HG03432 (cell line): ENCODE results near the gene PCED1A.
"Not testable (repeated sequence)": the region's sequence is repeated elsewhere in the genome, so short reads cannot be mapped to it uniquely, and the experiment has no call there.

Source experiments
- ATAC-seq: cut with Tn5 transposase; IDR thresholded peaks from one replicate; pipeline ENCODE4 v1.9.1; 2021; ENCODE audit warnings: mild to moderate bottlenecking, moderate library complexity; ENCODE audit not compliant: unreplicated experiment

PCED1A gene

DNA sequence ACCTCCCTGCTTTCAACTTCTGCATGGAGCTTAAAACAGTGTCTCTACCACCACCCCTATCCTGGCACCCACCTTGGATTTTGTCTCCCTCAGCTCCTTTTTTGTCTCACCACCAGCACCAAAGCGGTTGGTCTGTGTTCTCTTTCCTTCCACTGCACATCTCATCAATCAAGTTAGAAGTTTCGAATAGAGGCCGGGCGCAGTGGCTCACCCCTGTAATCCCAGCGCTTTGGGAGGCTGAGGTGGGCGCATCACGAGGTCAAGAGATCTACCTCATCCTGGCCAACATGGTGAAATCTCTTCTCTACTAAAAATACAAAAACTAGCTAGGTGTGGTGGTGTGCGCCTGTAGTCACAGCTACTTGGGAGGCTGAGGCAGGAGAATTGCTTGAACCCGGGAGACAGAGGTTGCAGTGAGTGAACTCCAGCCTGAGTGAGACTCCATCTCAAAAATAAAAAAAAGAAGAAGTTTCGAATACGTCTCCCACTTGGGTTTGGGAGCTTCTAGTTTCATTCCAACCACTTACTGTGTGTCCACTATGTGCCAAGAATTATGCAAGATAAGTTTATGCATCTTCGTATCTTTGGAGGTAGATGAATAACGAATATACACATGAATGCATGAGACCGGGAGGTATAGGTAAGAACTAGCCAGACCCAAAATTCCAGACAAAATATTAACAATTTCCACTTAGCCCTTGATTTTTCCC, 5.9 kb downstream of the PCED1A start:
- ATAC-seq, result no peak

DNA sequence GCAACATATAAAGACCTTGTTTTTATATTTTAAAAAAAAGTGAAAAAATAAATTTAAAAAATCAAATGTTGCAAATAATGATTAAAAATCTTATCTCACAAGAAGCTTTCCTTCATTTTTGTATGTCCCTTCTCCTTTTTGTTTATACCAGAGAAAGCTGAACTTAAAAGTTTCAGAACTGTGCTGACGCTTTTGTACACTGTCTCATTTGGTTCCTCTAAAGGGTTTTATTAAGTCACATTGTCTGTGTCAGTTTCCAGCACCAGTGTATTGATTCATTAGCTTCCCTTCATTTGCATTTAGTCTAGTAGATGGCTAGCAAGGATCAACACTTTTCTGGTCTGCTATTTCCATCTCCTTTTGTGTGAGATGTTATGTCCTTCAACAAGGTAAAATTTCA, 6.7 kb downstream of the PCED1A start:
- ATAC-seq, result no peak

DNA sequence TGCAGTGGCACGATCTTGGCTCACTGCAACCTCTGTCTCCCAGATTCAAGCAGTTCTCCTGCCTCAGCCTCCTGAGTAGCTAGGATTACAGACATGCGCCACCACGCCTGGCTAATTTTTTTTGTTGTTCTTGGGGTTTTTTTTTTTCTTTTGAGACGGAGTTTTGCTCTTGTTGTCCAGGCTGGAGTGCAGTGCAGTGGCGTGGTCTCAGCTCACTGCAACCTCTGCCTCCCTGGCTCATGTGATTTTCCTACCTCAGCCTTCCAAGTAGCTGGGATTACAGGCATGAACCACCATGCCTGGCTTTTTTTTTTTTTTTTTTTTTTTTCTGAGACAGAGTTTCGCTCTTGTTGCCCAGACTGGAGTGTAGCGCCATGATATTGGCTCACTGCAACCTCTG, 9.2 kb downstream of the PCED1A start:
- not testable (repeated sequence) for ATAC-seq

DNA sequence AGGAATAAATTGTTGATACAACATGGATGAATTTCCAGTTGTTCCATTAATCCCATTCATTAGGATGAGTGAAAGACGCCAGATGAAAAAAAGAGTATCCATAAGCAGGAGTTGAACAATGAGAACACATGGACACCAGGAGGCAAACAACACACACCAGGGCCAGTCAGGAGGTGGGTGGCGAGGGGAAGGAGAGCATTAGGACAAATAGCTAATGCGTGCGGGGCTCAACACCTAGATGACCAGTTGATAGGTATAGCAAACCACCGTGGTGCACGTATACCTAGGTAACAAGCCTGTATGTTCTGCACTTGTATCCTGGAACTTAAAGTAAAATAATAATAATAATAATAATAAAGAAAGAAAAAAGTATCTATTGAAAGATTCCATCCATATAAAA, 11.1 kb downstream of the PCED1A start:
- ATAC-seq, result no peak

DNA sequence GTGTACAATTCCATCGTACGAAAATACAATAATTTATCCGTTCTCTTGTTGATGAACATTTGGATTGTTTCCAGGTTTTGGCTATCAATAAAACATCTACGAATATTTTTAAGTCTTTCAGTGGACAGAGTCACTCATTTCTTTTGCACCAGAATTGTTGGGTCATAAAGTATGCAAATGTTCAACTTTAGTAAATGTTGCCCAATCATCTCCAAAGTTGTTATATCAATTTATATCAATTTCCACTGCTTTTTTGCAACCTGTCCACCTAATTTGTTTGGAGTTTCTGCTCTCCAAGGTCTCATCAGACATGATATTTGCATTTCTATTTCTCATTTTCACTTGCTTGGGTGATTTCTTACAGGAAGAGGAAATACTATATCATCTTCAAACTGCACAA, 13.8 kb downstream of the PCED1A start:
- no peak for ATAC-seq

DNA sequence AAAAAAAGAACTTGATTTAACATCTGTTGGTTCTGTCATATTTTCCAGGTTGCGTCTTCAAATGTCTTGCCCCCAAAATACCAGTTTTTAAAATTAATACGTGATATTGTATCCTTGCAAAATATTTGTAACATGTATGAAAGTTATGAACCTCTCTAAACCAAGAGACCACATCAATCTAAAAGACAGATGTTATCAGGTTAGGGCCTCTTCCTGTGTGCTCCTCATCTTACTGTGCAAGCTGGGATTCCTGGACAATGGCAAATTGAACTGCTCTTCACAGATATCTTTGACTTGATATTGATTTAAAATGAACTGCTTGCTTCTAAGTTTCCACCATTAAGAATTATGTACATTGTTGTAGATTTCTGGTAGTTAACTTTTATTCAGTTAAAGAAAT, 14.7 kb downstream of the PCED1A start:
- ATAC-seq, result no peak

DNA sequence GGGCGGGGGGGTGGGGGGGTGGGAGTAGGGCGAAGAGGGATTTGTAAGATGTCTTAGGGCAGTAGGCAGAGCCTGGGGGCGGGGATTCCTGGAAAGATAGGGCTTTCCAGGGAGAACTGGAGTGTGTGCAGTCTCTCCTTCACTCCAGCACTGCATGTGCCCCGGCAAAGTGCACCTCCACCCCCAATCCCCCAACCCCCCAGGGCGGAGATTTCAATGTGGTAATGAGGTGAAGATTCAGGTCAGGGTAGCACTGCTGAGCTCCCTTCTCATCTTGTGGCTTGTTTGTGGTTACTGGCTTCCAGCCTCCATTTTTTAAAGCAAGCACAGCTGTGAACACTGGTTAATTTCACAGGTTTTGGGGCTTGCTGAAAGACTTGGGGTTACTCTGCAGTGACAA, 18.4 kb downstream of the PCED1A start:
- ATAC-seq, result no peak

DNA sequence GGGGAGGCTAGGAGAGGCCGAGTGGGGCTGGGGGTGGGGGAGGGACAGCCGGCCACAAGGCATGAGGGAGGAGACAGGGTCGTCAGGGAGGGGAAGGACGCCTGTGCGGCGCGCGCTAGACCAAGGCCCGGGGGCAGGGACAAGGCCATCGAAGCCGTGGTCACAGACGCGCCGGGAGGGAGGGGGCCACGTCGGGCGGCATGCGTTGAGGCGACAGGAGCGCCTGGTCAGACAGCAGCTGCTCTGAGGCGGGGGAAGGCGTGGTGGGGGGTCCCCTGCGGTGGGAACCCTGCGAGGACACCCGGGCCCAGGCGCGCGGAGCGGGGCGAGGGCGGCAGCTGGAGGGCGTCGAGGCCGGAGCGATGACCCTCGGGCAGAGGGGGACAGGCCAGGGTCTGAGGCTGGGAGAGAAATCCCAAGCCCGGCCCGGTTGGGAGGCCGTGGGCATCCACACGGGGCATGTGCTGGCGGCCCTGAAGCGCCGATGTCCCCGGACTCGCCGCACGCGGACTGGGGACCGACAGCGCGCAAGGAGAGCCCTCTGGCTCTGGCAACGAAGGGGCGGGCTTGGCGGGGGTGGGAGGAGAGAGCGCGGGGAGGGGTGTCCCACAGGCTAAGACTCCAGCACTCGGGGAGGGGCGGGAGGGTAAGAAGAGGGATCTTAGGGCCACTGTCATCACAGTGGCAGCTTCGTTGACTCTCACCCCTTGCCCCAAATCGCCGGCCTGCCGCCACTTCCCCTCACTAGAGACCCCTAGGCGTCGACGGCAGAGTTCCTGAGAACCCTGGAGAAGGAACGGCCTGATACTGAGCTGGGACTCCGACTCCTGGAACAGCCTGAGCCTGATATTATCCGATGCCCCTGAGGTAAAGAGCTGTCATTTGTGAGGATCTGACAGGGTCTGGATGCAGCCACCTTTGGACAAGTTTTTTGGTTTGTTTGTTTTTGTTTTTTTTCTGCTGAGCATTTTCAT, 19.3 kb downstream of the PCED1A start:
- ATAC-seq, result no peak

DNA sequence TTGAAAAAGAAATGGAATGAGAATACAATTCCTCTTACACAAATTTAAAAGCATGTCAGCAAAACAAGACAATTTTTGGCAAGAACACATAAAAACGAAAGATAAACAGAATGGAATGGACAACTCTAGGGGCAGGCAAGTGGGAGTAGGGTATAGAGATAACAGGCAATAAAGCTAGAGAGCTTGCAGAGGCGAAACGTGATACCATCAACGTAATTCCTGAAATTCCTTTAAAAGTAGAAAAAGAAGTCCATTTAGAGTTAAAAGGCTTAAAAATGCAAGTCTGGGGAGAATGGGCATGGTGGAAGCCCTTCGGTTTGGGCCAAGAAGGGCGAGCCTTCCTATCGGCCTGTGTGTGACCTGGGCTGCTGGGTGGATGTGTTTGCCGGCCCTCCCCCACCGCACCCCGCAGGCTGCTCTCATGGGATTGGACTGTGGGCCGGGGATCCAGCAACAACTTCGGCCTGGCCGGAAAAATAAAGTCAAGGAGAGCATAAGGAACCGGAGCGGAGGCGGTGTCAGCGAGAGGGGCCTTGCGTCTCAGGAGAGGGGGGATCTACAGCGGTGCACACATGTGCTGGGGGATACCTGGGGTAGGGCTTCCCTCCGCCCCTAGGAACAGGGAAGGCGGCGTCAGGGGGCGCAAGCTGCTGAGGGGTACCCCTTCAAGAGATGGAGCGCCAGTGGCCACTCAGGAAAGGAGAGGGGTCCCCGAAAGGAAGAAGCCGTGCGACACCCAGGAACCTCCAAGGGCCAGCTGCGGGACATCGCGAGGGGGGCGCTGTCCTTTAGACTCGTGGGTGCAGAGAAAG, 20.2 kb downstream of the PCED1A start:
- no peak for ATAC-seq

DNA sequence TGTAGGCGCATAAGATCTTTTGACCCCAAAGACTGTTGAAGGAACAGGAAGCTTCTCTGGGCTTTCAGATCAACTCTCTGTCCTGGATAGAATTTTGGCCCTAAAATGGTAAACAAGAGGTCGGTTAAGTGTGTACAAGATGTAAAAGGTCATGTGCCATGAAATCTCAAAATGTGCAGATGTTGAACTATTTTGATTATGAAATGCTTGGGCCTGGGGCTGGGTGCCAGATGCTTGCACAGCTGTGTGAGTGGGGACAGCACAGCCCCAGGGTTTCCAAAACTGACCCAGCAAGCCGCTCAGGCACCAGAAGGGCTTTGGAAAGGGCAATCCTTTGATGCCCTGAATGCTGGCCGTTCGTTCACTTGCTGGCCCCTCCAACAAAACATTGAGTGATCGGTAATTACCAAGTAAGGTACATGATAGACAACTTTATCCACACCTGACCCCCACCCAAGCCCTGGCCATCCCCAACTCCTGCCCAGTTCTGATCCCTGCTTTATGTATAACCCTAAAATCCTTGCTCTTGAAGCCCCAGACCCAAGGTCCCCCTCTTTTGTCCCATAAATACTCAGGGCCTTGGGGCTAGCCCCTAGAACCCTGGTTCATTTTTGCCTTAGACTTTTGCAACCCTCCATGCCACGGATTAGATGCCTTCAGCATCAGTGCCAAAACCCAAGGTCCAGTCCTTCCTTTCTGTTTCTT, 22.4 kb downstream of the PCED1A start:
- no peak for ATAC-seq

DNA sequence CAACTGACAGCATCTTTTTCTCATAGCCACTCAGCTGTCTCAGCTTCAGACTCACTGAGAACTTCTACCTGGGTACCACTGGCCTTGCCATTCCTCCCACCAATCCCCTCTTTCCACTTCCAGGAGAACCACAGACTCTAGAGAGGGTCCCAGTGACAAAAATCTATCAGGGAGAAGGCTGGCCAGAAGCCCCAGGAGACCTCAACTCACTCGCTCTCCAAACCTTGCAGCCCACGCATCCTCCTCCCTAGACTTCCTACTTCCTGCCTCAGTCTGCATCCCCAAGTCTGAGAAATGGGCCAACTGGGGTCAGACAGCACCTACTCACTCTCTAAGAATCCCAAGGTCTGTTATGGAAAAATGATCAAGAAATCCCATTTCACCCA, 23.1 kb downstream of the PCED1A start:
- no peak for ATAC-seq

DNA sequence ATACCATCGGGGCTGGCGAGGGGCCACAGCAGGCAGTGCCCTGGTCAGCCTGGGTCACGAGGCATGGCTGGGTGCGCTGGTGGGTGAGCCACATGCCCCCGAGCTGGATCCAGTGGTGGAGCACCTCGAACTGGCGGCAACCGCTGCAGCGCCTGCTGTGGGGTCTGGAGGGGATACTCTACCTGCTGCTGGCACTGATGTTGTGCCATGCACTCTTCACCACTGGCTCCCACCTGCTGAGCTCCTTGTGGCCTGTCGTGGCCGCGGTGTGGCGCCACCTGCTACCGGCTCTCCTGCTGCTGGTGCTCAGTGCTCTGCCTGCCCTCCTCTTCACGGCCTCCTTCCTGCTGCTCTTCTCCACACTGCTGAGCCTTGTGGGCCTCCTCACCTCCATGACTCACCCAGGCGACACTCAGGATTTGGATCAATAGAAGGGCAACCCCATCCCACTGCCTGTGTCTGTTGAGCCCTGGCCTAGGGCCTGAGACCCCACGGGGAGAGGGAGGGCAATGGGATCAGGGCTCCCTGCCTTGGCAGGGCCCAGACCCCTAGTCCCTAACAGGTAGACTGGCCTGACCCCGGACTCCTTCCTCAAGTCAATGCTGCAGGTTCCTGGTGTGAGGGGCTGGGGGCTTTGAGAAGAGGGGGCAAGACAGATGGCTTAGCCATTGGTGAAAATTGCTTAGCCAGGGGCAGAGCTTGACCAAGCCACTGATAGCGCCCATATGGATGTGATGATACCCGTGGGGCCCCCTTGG, 23.7 kb downstream of the PCED1A start:
- no peak for ATAC-seq

DNA sequence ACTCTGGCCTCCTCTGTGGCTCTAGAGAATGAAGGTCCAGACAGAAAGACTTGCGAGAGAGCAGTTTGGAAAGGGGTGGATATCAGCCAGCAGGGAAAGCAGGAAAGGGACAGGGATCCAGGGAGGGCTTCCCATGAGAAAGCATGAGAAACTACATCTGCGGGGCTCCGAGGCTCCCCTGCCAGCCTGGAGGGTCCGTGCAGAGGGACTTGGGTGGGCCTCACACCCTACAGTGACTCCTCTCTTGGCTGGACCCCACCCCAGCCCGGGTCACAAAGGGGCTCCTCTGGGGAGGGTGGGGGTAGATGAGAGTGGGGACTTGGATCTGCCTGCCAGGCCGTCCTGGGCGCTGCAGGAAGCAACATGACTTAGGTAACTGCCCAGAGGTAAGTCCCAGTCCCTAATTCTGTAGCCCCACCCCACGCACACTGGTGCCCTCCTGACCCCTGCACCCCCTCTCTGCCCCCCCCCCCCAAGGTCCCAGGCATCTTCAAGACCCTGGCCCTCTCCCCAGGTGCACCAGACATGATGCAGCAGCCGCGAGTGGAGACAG, 24.3 kb downstream of the PCED1A start, which contains the start of gene TMEM239:
TMEM239 (plus strand) TSS at position 335 of the 553 bp plus-strand sequence; CDS start at position 526, 191 bp downstream.
- no peak for ATAC-seq

DNA sequence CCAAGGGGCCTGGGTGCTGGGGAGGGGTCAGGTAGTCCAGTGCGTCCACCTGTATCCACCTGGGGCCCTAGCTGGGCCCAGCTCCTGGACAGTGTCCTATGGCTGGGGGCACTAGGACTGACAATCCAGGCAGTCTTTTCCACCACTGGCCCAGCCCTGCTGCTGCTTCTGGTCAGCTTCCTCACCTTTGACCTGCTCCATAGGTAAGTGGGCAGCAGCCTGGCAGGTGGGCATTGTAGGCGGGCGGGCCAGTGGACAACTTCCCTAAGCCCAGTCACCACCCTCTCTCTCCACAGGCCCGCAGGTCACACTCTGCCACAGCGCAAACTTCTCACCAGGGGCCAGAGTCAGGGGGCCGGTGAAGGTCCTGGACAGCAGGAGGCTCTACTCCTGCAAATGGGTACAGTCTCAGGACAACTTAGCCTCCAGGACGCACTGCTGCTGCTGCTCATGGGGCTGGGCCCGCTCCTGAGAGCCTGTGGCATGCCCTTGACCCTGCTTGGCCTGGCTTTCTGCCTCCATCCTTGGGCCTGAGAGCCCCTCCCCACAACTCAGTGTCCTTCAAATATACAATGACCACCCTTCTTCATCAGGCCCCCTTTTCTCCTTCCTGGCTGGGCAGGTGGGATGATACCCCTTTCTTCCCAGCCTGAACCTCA, 25.1 kb downstream of the PCED1A start:
- no peak for ATAC-seq

DNA sequence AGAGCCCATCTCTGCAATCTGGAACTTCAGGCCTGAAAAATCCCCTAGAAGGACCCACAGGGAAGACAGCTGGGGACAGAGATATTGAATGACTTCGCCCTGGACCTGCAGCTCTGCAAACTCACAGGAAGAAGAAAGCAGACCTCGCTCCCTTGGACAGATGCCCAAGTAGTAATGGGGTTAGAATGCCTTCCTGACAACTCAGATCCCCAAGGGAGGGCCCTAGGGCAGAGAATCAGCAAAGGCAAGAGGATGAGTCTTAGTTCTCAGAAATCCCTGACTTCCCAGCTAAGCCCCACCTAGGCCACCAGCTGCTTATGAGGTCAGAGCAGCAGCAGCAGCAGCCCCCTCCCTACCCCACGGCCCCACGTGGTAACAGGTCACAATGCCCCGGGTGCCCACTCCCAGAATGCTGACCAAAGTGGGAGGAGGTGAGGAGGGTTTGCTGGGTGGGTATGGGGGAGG, 25.8 kb downstream of the PCED1A start, which contains the start of gene C20orf141:
C20orf141 (plus strand) TSS at position 401 of the 465 bp plus-strand sequence. CDS start 198 bp downstream, outside the sequence.
- no peak for ATAC-seq

DNA sequence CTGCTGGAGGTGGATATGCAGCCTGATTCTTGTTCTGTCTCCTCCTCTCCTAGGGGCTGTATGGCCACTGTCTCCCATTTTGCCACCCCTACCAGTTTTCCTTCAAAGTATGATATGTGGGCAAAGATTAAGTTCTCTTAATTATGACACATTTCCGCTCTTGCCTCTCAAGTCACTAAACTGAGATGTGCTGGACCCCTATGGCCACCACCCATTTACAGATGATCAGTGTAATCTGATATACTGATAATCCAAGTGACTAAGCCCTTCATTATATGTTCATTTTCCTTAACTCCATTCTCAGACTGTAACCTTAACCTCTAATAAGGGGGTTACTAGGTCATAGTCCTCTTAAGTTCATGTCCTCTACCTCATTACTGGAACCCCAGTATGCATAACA, 26.4 kb downstream of the PCED1A start:
- ATAC-seq, result no peak

DNA sequence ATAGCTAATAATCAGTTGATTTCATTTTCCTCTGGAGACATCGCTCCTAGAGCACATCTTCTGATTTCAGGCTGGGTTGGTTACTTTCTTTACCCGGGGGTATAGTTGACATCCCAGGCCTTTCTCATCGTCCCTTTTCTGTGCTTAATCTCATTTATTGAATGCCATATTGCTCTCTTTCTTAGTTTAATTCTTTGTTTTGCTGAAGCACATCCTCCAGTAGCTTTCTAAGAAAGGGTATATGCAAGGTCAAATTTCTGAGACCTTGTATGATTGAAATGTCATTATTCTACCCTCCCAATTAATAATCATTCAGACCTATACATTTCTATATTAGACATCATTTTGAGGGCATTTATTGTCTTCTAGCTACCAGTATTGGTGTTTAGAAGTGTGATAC, 28.3 kb downstream of the PCED1A start:
- no peak for ATAC-seq

DNA sequence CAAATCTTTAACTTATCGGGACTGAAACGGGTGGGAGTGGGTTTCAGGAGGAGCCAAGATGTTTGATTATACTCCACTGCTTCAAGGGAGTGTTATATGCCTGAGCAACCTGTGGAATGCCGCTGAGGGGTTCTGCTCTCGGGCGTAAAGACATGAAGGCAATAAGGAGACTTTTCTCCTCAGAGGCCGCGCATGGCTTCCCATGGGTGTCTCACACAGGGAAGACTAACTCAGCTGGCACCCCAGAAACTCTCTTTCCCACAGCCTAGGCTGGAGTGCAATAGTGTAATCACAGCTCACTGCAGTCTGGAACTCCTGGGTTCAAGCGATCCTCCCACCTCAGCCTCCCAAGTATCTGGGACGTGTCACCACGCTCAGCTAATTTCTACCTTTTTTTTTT, 30.8 kb downstream of the PCED1A start:
- ATAC-seq, result no peak

DNA sequence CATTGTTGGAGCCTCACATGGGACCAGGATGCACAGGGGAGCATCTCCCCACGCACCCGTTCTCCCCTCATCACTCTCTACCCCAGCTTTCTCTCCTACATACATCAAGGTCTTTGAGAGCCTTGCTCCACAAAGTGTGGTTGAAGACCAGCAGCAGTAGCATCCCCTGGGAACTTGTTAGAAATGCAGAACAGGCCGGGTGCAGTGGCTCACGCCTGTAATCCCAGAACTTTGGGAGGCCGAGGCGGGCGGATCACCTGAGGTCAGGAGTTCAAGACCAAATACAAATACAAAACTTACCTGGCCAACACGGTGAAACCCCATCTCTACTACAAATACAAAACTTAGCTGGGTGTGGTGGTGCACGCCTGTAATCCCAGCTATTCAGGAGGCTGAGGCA, 32.5 kb downstream of the PCED1A start:
- ATAC-seq, result not testable (repeated sequence)
